ENCODE measurements around the gene MT1G.

MT1G gene

DNA sequence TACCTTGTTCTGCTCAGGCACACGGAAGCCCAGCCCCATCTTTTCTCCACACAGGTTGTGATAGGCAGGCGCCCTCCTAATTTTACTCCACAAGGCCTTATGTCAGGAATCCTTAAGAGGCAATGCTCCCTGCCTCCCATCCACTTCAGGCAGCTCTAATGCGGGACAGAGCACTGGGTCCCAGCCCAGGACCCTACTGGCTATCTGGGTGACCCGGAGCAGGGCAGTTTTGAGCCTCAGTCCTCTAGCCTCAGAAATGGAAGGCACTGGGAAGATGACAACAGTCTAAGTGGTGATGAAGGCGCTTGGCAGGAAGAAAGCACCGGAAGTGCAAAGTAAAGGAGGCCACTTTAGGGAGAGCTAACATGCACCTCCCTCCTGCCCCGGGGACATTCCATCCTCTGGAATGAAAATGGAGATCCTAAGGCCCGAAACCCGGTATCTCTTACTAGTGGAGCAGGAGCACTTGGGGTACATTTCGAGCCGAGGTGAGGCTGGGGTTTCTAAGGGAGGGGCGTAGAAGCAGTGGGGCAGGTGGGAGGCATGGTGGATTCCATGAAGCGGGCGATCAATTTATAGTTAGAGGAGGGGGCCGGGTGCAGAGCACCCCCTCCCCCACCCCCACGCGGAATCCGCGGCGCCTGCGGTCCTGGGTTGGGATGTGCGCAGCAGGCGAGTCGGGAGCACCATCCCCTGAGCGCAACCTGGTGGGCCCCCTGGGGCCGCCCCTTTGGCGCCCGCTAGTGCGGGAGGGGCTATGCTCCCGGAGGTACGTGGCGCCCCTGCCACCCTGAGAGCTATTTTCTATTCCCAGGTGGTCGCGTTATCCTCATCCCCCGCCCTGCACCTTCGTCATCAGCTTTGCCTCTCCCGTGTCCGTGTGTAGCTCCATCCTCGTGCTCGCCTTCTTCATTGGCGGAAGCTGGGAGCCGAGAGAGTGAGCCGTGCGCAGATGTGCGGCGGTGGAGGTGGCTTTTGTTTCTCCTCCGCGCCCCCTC is 5.2 kb downstream of the MT1G start:
- DNase-seq = no peak

DNA sequence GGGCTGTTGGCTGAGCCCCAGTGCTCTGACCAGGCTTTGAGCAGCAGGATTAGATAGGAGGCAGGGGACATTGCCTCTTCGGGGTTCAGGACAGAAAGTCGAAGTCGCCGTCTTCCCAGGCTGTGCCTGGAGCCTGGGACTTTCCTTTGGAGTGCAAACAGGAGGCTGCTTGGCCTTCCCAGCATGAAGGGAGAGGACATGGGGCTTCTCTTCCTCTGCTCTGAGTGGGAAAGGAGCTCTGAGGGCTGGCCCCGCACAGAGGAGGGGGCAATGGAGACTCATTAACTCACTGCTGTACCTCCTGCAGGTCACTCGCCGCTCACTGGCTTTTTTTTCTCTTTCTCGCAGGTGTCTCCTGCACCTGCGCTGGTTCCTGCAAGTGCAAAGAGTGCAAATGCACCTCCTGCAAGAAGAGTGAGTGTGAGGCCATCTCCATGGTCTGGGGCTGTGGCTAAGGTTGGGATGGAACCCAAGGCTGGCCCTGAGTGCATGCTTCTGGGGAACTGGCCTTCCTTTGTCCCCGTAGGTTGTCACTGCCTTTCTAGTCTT is 9.5 kb downstream of the MT1G start:
- DNase-seq = no peak

DNA sequence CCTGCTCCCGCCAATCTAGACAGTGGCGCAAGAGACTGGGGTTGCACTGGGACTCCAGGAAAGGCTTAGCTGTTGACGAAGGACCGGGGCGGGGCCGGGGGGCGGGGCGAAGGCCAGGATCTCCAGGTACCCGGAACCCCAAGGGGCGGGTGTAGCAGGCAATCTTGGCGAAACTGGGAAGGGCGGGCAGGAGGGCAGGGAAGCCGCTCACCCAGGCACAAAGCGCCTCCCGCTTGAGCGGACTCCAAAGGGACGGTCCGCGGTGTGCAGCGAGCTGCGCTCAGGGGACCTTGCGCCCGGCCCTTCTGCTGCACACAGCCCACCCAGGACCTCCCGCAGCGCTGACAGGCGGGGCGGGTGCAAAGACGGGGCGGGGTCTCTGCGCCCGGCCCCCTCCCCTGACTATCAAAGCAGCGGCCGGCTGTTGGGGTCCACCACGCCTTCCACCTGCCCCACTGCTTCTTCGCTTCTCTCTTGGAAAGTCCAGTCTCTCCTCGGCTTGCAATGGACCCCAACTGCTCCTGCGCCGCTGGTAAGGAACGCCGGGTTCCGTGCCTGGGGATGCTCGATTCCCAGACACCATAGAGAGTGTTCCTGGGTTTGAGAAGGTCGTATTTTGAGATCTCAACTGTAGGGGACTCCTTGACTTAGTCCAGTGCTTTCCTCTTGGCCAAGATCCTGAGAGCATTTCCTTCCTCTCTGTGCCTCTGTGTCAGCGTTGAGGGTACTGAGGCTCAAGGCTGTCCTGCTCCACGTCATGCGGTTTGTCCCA is 10.1 kb downstream of the MT1G start, which contains the start of gene MT1F:
Gene MT1F, plus strand, starts transcription at position 405 of the 772 bp plus-strand sequence. Its CDS starts 100 bp downstream, at position 505.
- DNase-seq = no peak

DNA sequence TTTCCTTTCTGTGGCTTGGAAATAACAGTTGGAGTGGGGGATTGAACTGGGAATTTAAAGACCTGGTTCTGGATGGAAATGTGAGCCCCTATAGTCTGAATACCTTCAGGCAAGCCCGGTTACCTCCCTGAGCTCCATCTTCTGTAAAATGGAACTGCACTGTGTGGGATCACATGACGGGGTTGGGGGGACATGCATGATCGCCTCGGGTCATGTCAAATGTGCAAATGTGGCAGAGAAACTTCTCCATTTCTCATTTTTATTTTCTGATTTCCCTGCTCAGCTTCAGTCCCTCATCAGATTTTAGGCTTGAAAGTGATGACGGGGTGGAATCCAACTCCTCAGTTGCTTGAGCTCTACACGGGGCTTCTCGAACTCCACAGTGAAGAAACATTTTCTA is 14.6 kb downstream of the MT1G start:
- no peak for DNase-seq

- no peak for DNase-seq
These were observed 15.3 kb downstream of the MT1G start for GRCh38 chr16:56652600-56652999.

DNA sequence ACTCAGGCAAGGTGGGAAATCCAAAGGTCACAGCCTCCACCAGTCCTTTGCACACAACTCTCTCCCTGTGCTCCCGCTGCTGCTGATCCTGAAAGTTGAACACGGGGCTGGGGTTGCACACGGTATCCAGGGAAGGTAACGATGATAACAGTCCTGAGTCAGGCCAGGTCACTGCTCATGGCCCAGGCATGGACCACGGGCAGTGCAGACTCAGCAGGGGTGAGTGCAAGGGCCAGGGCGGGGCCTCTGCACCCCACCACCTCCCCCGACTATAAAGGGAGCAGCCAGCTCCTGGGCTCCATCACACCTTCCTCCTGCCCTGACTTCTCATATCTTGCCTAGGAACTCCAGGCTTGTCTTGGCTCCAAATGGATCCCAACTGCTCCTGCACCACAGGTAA is 16.3 kb downstream of the MT1G start, which contains the start of gene MT1B:
Gene MT1B, plus strand, starts transcription at position 301 of the 400 bp plus-strand sequence. Its CDS starts 68 bp downstream, at position 369.
- DNase-seq = no peak

DNA sequence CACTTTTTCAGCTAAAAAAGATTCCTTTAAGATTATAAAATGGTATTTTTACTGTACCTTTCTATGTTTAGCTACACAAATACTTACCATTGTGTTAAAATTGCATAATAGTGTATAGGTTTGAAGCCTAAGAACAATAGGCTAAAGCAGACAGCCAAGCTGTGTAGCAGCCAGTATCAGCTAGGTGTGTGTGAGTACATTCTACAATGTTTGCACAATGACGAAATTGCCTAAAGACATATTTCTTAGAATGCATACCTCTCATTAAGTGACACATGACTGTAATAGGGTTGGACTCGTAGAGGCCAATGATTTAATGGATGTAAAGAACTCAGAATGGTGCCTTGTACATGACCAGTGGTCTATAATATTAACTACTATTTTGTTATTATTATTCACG is 18.0 kb downstream of the MT1G start:
- DNase-seq = no peak

GRCh38 chr16:56649271-56649670 is 18.6 kb downstream of the MT1G start:
- DNase-seq = no peak

- DNase-seq = no peak
These were observed 20.0 kb downstream of the MT1G start for GRCh38 chr16:56647641-56648431.

- no peak for DNase-seq
These were observed 22.0 kb downstream of the MT1G start for GRCh38 chr16:56645838-56646237.

DNA sequence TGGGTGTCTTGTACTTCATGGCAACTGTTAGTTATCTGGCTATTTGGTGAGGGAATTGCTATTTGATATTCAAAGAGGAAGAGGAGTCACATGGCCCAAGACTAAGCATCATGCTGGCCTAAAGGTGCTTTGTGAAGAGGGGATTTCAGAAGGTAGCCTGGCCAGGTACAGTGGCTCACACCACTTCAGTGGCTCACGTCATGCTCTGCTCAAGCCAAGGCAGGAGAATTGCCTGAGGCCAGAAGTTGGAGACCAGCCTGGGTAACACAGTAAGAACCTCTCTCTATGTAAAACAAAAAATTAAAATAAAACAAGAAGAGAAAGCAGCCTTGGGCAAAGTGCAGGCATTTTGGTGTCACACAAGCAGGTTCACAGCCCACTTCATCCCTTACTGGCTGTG is 22.6 kb downstream of the MT1G start:
- no peak for DNase-seq

DNA sequence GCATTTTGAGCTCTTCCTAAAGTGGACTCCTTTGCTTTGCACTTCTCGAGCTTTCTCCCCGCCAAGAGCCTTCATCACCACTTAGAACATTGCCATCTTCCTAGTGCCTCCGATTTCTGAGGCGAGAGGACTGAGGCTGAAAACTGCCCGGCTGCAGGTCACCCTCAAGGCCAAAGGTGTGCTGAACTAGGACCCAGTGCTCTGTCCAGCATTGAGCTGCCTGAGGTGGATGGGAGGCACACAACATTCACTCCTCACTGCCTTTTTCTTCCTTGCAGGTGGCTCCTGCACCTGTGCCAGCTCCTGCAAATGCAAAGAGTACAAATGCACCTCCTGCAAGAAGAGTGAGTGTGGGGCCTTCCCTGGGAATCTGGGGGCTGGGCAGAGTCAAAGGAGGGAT is 24.0 kb downstream of the MT1G start:
- DNase-seq = no peak

DNA sequence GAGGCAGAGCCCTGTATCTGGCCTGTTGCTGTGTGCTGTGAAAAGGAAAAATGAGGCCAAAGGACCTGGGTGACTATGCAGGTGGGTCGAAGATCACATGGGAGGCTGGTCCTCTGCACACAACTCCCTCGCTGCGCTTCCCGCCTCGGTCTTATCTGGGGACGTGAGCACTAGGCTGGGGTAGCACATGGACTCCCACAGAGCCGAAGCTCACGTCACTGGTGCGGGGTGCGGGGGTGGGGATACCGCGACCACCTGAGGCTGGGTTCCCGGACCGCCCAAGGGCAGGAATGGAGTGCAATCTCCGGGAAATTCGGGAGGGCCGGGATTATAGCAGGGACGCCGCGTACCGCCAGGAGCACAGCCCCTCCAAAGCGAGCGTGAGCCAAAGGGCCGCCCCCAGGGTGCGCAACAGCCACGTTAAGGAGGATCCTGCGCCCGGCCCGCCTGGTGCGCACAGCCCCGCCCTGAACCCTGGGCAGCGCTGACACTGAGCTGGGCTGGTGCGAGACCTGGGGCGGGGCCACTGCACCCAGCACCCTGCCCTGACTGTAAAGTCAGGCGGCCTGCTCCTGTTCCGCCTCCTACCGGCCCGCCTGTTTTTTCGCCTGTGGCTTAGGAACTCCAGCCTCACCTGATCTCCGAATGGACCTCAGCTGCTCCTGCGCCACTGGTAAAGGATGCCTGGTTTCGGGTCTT is 24.6 kb downstream of the MT1G start:
- DNase-seq = no peak

GRCh38 chr16:56641166-56641565 is 26.7 kb downstream of the MT1G start:
- no peak for DNase-seq

DNA sequence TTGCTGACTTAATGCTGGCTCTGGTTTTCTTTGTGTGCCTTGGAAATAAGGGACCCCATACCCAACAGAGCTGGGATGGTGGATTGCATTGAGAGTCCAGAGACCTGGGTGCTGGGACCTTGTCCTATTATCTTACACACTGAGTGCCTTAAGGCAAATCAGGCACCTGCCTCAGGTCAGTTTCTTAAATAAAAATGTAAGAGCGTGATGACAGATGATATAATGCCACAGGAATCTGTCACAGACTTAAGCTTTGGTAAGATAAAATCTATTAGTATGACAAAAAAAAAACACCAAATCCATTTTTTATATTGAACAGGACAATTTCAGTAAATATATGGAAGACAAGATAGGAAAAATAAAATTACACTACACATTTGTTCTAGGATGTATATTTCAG is 27.8 kb downstream of the MT1G start:
- DNase-seq = no peak

- DNase-seq = no peak
These were observed 28.8 kb downstream of the MT1G start for GRCh38 chr16:56639045-56639444.

DNA sequence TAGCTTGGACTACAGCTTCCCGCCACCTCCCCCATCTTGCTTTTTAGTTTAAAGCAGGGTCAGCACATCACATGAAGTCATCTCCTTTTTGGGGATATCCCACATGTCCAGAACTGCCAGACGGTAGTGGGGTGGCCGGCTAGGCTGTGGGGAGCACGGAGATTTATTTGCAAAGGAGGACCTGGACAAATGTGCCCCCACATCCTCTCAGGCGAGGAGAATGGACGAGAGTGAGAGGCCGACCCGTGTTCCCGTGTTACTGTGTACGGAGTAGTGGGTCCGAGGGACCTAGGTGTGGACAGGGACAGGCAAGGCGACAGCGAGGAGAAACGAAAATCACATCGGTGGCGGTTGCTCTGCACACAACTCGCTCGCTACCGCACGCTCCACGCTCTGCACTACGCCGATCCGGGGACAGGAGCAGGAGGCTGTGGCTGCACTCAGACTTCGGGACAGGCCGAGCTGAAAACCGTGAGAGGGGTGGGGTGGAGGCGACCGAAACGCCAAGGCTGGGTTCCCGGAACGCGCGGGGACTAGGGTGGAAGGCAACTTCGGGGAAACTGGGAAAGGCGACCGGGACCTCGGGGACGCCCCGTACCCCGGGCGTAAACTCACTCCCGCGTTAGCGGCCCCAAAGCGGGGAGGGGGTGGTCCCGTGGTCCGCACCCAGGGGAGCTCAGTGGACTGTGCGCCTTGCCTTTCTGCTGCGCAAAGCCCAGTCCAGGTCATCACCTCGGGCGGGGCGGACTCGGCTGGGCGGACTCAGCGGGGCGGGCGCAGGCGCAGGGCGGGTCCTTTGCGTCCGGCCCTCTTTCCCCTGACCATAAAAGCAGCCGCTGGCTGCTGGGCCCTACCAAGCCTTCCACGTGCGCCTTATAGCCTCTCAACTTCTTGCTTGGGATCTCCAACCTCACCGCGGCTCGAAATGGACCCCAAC is 29.8 kb downstream of the MT1G start, which contains the start of gene MT1A:
Gene MT1A, plus strand, starts transcription at position 853 of the 937 bp plus-strand sequence. Its CDS starts 73 bp downstream, at position 926.
- DNase-seq = no peak

DNA sequence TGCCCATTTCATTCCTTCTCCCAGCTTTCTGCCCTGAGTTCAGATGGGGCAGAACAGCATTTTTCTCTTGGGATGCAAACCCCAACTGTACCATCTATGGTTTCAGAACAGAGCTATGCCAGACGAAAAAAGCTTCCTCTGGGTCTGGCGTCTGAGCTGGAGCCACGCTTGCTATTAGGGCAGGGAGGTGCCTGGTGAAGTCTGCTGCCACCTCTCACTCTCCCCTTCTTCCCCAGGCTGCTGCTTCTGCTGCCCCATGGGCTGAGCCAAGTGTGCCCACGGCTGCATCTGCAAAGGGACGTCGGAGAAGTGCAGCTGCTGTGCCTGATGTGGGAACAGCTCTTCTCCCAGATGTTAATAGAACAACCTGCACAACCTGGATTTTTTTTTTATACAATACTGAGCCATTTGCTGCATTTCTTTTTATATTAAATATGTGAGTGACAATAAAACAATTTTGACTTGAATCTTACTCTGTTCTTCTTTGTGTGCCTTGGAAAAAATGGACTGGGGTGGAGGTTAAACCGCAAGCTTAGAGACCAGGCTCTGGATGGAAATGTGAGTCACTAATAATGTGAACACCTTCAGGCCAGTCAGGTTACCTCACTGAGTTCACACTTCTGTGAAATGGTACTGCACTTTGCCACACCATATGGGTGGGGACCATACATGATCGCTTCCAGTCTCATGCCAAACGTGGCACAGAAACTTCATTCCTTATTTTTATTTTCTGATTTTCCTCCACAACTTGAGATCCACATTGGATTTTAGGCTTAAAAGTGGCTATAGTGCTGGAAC is 31.1 kb downstream of the MT1G start:
- no peak for DNase-seq

- no peak for DNase-seq
These were observed 32.4 kb downstream of the MT1G start for GRCh38 chr16:56635441-56635967.

Data from GF-D8 (cell line).